Nucleus accumbens (tissue), 56 donors: ENCODE measurements around the gene TBX10.
"Not testable (repeated sequence)": the region's sequence is repeated elsewhere in the genome, so short reads cannot be mapped to it uniquely, and the experiment has no call there.

Experiments used
- DNase-seq, 56 donors: peaks; one replicate each; lab custom pipeline; 2025; lab: John Stamatoyannopoulos, UW

Gene TBX10

DNA sequence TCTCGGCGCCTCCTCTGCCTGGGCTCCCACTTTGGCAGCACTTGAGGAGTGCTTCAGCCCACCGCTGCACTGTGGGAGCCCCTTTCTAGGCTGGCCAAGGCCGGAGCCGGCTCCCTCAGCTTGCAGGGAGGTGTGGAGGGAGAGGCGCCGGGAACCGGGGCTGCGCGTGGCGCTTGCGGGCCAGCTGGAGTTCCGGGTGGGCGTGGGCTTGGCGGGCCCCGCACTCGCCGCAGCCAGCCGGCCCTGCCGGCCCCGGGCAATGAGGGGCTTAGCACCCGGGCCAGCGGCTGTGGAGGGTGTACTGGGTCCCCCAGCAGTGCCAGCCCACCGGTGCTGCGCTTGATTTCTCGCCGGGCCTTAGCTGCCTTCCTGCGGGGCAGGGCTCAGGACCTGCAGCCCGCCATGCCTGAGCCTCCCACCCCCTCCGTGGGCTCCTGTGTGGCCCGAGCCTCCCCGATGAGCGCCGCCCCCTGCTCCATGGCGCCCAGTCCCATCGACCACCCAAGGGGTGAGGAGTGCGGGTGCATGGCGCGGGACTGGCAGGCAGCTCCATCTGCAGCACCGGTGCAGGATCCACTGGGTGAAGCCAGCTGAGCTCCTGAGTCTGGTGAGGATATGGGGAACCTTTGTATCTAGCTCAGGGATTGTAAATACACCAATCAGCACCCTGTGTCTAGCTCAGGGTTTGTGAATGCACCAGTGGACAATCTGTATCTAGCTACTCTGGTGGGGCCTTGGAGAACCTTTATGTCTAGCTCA is 20.5 kb downstream of the TBX10 start:
- DNase-seq = not testable (repeated sequence)

DNA sequence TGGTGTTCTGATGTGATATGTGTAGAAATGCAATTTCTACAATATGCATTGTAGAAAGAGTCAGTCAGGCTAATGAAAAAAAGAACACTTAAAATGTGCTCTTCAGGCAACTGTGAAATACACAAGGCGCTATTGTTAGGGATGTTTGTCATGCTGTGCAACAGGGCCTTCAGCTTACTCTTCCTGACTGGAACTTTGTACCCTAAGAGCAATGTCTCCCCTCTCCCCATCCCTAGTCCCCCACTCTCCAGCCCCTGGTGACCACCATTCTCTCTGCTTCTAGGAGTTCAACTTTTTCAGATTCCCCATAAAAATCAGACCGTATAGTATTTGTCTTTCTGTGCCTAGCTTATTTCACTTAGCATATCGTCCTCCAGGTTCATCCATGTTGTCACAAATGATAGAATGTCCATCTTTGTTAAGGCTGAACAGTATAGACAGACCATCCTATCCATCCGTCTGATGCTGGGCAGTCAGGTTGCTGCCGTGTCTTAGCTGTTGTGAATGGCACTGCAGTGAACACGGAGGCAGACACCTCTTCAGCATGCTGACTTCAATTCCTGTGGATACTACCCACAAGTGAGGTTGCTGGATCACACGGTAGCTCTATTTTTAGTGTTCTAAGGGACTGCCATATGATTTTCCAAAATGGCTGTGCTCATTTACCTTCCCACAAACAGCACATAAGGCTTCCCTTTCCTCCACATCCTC is 22.2 kb downstream of the TBX10 start:
- DNase-seq = no peak

DNA sequence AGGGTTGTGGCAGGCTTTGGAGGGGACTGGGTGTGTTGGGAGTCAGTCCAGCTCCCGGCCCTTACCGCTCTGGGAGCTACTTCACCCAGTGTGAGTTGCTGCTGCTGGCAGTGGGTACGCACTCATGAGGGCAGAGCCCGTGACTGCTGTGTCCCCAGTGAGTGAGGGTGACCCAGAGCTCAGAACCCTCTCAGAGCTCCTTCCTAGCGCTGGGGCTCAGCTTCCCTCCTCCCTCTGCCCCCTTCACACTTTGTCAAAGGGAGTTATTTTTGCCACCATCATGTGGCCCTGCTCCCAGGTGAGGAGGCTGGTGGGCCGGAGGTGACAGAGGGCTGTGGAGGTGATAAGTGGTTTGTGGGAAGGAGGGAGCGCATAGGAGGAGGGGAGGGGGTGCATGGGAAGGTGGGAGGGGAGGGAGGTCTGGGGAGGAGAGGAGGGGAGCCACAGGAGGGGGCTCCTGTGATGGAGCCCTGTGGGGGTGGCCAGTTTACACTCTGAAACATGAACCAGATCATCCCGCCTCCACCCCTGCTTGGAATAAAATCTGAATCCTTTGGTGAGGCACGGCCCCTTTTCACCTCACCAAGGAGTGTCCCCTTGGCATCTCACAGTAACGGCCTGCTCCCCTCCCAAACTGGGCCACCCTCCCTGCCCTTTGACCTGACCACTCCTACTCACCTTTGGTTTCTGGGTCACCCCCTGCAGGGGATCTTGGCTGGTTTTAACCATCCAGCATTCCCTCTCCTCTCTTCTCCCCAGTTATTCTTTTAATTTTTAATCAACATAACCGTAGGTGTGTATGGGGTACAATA is 22.9 kb downstream of the TBX10 start:
- peak in 1 of 56 donors; percentile 53 for DNase-seq

- DNase-seq = no peak
Measured at GRCh38 chr11:67615728-67616430, 23.7 kb downstream of the TBX10 start.

- no peak for DNase-seq
Measured at GRCh38 chr11:67614730-67615714, 24.5 kb downstream of the TBX10 start.

GRCh38 chr11:67613960-67614715 is 25.4 kb downstream of the TBX10 start:
- peak in 11 of 56 donors; percentile 10 to 54 (median 24) for DNase-seq

- no peak for DNase-seq
Measured at GRCh38 chr11:67613313-67613959, 26.1 kb downstream of the TBX10 start.

DNA sequence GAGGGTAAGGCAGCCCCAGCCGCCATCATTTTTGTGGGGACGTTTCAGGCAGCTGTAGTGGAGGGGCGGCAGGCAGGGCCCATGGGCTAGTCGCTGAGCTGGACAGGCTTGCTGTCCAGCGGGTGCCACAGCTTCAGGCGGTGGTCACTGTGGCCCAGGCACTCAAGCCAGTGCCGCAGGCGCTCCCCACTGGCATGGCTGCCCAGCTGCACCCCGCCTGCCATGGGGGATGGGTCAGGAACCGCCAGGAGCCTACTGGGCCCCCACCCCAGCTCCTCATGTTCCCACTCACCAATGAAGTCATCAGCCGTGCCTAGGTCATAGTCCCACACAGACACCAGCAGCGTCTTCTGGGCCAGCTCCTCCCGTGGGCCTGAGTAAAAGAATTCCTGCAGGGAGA is 26.8 kb downstream of the TBX10 start:
- no peak for DNase-seq

- DNase-seq = no peak
Measured at GRCh38 chr11:67611704-67612587, 27.6 kb downstream of the TBX10 start.

DNA sequence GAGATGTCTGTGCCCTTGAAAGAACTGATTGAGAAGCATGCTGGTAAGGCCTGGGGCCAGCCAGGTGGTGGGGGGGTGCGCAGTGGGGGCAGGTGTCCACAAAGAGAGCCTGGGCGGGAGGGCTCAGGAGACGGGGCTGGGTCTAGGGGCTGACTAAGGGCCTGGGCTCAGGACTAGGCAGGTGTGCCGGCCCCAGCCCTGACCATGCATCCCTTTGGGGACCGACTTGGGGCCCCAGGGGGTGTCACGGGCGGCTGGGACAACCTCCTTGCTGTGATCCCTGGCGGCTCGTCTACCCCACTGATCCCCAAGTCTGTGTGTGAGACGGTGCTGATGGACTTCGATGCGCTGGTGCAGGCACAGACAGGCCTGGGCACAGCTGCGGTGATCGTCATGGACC is 28.4 kb downstream of the TBX10 start:
- no peak for DNase-seq

GRCh38 chr11:67610302-67610868 is 29.2 kb downstream of the TBX10 start:
- DNase-seq = no peak

- no peak for DNase-seq
Measured at GRCh38 chr11:67609316-67609715, 30.2 kb downstream of the TBX10 start.

DNA sequence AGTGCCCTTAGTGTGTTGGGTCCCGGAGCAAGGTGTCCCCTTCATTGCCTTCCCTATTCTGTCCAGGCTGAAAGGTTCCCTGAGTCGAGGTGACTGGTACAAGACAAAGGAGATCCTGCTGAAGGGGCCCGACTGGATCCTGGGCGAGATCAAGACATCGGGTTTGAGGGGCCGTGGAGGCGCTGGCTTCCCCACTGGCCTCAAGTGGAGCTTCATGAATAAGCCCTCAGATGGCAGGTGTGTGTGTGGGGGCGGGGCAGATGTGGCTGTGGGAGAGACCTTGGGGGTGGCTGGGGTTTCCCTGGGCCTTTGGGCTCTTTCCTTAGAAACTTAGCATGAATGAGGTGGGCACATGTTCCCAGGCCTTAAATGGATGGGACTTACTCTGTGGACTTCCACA is 31.1 kb downstream of the TBX10 start:
- no peak for DNase-seq

DNA sequence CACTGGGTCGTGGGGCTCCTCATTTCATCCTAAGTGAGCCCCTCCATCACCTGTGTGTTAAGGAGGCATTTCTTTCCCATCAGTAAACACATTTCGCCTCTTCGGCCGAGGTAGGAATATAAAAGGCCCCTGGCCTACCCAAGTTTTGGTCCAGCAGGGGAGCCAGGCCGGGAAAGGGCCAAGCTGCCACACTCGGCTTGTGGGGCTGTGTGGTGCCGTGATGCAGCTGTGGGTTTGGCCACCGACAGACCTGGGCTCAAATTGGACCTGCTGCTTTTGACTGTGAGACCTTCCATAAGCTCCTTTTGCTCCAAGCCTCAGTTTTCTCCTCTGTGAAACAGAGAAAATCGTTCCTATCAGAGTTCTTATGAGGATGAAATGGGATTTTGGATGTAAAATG is 32.1 kb downstream of the TBX10 start:
- DNase-seq = no peak

- peak; percentile 70 to 98 (median 92) for DNase-seq
Measured at GRCh38 chr11:67606492-67607295, 32.9 kb downstream of the TBX10 start, which contains the start of gene NDUFV1. NDUFV1 (plus strand) TSS chr11:67606936; CDS start chr11:67607005, 69 bp downstream.

DNA sequence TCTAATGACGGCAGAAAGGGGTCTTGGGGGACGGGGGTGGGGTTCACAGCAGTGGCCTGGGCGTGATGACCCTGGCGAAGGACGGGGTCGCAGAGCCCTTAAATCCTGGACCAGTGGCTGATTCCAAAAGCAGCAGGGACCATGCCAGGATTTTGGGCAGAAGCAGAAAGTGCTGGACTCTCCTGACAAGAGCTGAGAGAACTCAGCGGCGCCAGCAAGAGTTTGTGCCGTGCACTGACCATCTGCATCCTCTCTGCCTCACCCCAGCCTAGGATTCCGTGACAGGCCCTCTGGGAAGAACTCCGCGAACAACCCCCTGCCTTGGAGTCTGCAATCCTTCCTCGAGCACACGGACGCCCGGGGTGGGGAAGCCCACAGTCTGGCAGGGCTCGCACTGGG is 33.5 kb downstream of the TBX10 start:
- no peak for DNase-seq
